SK-N-SH (cell line): ENCODE data around the gene MST1. TPM values are rescaled to one million over a fixed set of nuclear protein-coding genes. Genes with fewer than 3 reads are reported as not detected.

Experiments
- CTCF ChIA-PET: fragments of 300-600, 350-600 bp; formaldehyde crosslinking; extraction: SDS; loops from one replicate; lab custom pipeline; 2021; lab: Yijun Ruan, JAX
- POLR2A ChIA-PET: fragments of 350-600 bp; sonication (Branson Sonifier 250); formaldehyde crosslinking; extraction: SDS; loops from one replicate; lab custom pipeline; 2020; ENCODE audit warnings: antibody characterized with exemption, inconsistent platforms; lab: Yijun Ruan, JAX
- DNase-seq: peaks from one replicate; pipeline ENCODE4 v3.0.0; 2012
- H2AFZ ChIP-seq: fragments of 200-600 bp; sonication (generic); 2 replicates; pipeline ENCODE4 v1.8.1; 2016; ENCODE audit warnings: antibody characterized with exemption, mild to moderate bottlenecking, low read depth
- H3F3A ChIP-seq: fragments of 200-600 bp; sonication (generic); replicated peaks from 2 replicates; pipeline ENCODE3; 2016; ENCODE audit warnings: antibody characterized with exemption, mild to moderate bottlenecking; ENCODE audit not compliant: insufficient read depth
- H3K27ac ChIP-seq, 2 experiments: fragments of 200-500 bp in 1 of 2; fragments of 200-600 bp in 1 of 2; sonication (Bioruptor generic) in 1 of 2; sonication (generic), shearing (Covaris generic) in 1 of 2; 2 replicates each; pipeline versions ENCODE4 v1.5.1 to v1.6.1; 2014 to 2016; ENCODE audit warnings: low read depth in 2 of 2, inconsistent platforms in 1 of 2, low read length in 1 of 2, mild to moderate bottlenecking in 1 of 2, mixed read lengths in 1 of 2
- H3K27me3 ChIP-seq: fragments of 200-600 bp; sonication (generic), shearing (Covaris generic); 2 replicates; pipeline ENCODE4 v1.6.1; 2016; ENCODE audit warnings: mixed run types; ENCODE audit not compliant: insufficient read depth
- H3K36me3 ChIP-seq, 2 experiments: fragments of 200-500 bp in 1 of 2; fragments of 200-600 bp in 1 of 2; sonication (Bioruptor generic) in 1 of 2; sonication (generic) in 1 of 2; replicated peaks in 1 of 2; 2 replicates each; pipeline versions ENCODE3 to v1.5.1; 2014 to 2016; ENCODE audit warnings: low read length in 1 of 2, mild to moderate bottlenecking in 1 of 2; ENCODE audit not compliant: insufficient read depth in 2 of 2, control insufficient read depth in 1 of 2
- H3K4me1 ChIP-seq, 2 experiments: fragments of 200-500 bp in 1 of 2; fragments of 200-600 bp in 1 of 2; sonication (Bioruptor generic) in 1 of 2; sonication (generic), shearing (Covaris generic) in 1 of 2; 2 replicates each; pipeline versions ENCODE4 v1.5.1 to v1.6.1; 2014 to 2016; ENCODE audit warnings: low read depth in 1 of 2, low read length in 1 of 2, mixed run types in 1 of 2; ENCODE audit not compliant: insufficient read depth in 2 of 2, control insufficient read depth in 1 of 2
- H3K4me2 ChIP-seq: fragments of 200-600 bp; sonication (generic), shearing (Covaris generic); 2 replicates; pipeline ENCODE4 v1.6.1; 2017; ENCODE audit warnings: mixed run types
- H3K4me3 ChIP-seq, 2 experiments: fragments of 200-500 bp in 1 of 2; fragments of 200-600 bp in 1 of 2; sonication (Bioruptor generic) in 1 of 2; sonication (generic), shearing (Covaris generic) in 1 of 2; 2 replicates each; pipeline versions ENCODE4 v1.5.1 to v1.8.1; 2014 to 2016; ENCODE audit warnings: low read depth in 2 of 2, inconsistent platforms in 1 of 2, low read length in 1 of 2, mild to moderate bottlenecking in 1 of 2, mixed read lengths in 1 of 2, moderate library complexity in 1 of 2
- H3K79me2 ChIP-seq: fragments of 200-600 bp; sonication (generic); 2 replicates; pipeline ENCODE4 v1.8.1; 2017; ENCODE audit warnings: mild to moderate bottlenecking; ENCODE audit not compliant: insufficient read depth
- H3K9ac ChIP-seq: fragments of 200-600 bp; sonication (generic); 2 replicates; pipeline ENCODE4 v1.6.1; 2017; ENCODE audit warnings: mixed run types
- H3K9me2 ChIP-seq: fragments of 200-600 bp; sonication (generic); 2 replicates; pipeline ENCODE4 v1.6.1; 2017; ENCODE audit warnings: mixed run types
- H3K9me3 ChIP-seq: fragments of 200-600 bp; sonication (generic); 2 replicates; pipeline ENCODE4 v1.6.1; 2017; ENCODE audit warnings: mixed run types, mild to moderate bottlenecking, moderate library complexity
- H4K20me1 ChIP-seq: fragments of 200-600 bp; sonication (generic); 2 replicates; pipeline ENCODE4 v1.6.1; 2017; ENCODE audit warnings: mild to moderate bottlenecking, mixed run types; ENCODE audit not compliant: insufficient read depth
- CHD2 ChIP-seq: fragments of 150-350 bp; IDR thresholded peaks from 2 replicates; pipeline ENCODE4 v1.6.1; 2018; ENCODE audit warnings: low read length; ENCODE audit not compliant: partially characterized antibody
- CTCF ChIP-seq: fragments of 200-600 bp; sonication (generic); IDR thresholded peaks from 2 replicates; pipeline ENCODE4 v1.6.1; 2017; ENCODE audit warnings: antibody characterized with exemption, mild to moderate bottlenecking, moderate library complexity
- FOSL2 ChIP-seq: IDR thresholded peaks from 2 replicates; pipeline ENCODE4 v1.4.0; 2012; ENCODE audit warnings: low read depth, mild to moderate bottlenecking, moderate library complexity, borderline replicate concordance
- GABPA ChIP-seq: IDR thresholded peaks from 2 replicates; pipeline ENCODE4 v1.4.0; 2012; ENCODE audit warnings: low read depth, mild to moderate bottlenecking
- IRF3 ChIP-seq: fragments of 150-350 bp; IDR thresholded peaks from 2 replicates; pipeline ENCODE4 v1.6.1; 2016; ENCODE audit warnings: mild to moderate bottlenecking, low read depth, low read length
- PBX3 ChIP-seq: IDR thresholded peaks from 2 replicates; pipeline ENCODE4; 2012
- RAD21 ChIP-seq: IDR thresholded peaks from 2 replicates; pipeline ENCODE4 v1.6.1; 2012; ENCODE audit warnings: mild to moderate bottlenecking, low read length
- USF1 ChIP-seq: IDR thresholded peaks from 2 replicates; pipeline ENCODE4 v1.4.0; 2012; ENCODE audit warnings: low read depth, borderline replicate concordance
- WGBS: methylation state at CpG from one replicate; pipeline ENCODE4 v1.1.6; 2017; ENCODE audit warnings: low lambda C conversion rate; 5-methylcytosine and 5-hydroxymethylcytosine counted together
- polyA plus RNA-seq, 3 experiments: library from polyadenylated mRNA; depleted of rRNA; stranded (reverse); fragments of >200 nt; gene quantifications; 2 replicates each; pipeline ENCODE4 v1.2.3, GENCODE V29; 2012

Gene MST1
- polyA plus RNA-seq, 1 of the 3 experiments (the other 2 are of a cell fraction): 35.1 TPM

- CTCF ChIA-PET: interaction anchor here (0.8 to 2.1 kb wide), 2 partner anchors 14 to 117 kb away, joined by 3 to 9 read pairs; no protein-coding TSS in a partner anchor
- WGBS: 85% methylated on average over 24 of the region's 36 CpGs
- Histone ChIP-seq H3K4me2 (no peak overlapping the region), H3K9ac (no peak overlapping the region), H3K79me2 (no peaks in the 10 kb centered on the region), H3K27ac (no peak overlapping the region), H4K20me1 (no peaks in the 10 kb centered on the region), H3K9me3 (no peaks in the 10 kb centered on the region), H3K27me3 (no peaks in the 10 kb centered on the region), H3K4me3 (no peak overlapping the region), H3K36me3 (no peaks in the 10 kb centered on the region), H2AFZ (no peak overlapping the region), H3K9me2 (no peaks in the 10 kb centered on the region), H3K4me1 (no peaks in the 10 kb centered on the region), H3F3A (no peaks in the 10 kb centered on the region)
- no peak for DNase-seq
- TF ChIP-seq CTCF (no peak), GABPA (no peak), PBX3 (no peak), USF1 (no peak), FOSL2 (no peak), IRF3 (no peak), RAD21 (no peak), CHD2 (no peak)
- POLR2A ChIA-PET: no interaction called here
Observed at GRCh38 chr3:49657208-49657915, 31.9 kb downstream of the MST1 start.

- ChIA-PET CTCF (interaction anchor here (0.8 to 2.2 kb wide), 2 partner anchors 15 to 117 kb away, joined by 3 to 10 read pairs; no protein-coding TSS in a partner anchor), POLR2A (interaction anchor here (0.6 kb wide), 1 partner anchor 15 kb away, joined by 4 read pairs; no protein-coding TSS in a partner anchor)
- Histone ChIP-seq H3K4me2 (no peak overlapping the region), H3K36me3 (no peaks in the 10 kb centered on the region), H3K79me2 (no peaks in the 10 kb centered on the region), H3K27ac (no peak overlapping the region), H3K27me3 (no peaks in the 10 kb centered on the region), H3K9me3 (no peaks in the 10 kb centered on the region), H3K4me3 (no peak overlapping the region), H3K9me2 (no peaks in the 10 kb centered on the region), H3K4me1 (no peaks in the 10 kb centered on the region), H4K20me1 (no peaks in the 10 kb centered on the region), H3K9ac (no peak overlapping the region), H2AFZ (no peak overlapping the region), H3F3A (no peaks in the 10 kb centered on the region)
- 75% methylated on average over 11 of the region's 18 CpGs for WGBS
- DNase-seq: no peak
- no peak for TF ChIP-seq CTCF
- TF ChIP-seq, all 33 proteins: peak for 0
Observed at GRCh38 chr3:49656541-49657112, 32.6 kb downstream of the MST1 start.
